ENCODE data around the gene KRTAP2-2. TPM values are rescaled to one million over a fixed set of nuclear protein-coding genes. Genes with fewer than 3 reads are reported as not detected.
"Not testable (repeated sequence)": the region's sequence is repeated elsewhere in the genome, so short reads cannot be mapped to it uniquely, and the experiment has no call there.

The KRTAP2-2 gene
- total RNA-seq, 1 experiment from 2014 or later, result not detected

- CTCF ChIA-PET, result no interaction called here
- Mint-ChIP-seq H3K27ac (ENCODE audit: low read depth, unreplicated experiment) (no peak overlapping the region), H3K9me3 (ENCODE audit: unreplicated experiment) (no peaks in the 10 kb centered on the region), H3K4me1 (ENCODE audit: insufficient read depth, unreplicated experiment) (no peaks in the 10 kb centered on the region), H3K36me3 (ENCODE audit: insufficient read depth, unreplicated experiment) (no peaks in the 10 kb centered on the region), H3K27me3 (ENCODE audit: insufficient read depth, unreplicated experiment) (no peaks in the 10 kb centered on the region), H3K4me3 (ENCODE audit: unreplicated experiment) (no peak overlapping the region)
- TF ChIP-seq CTCF (IDR thresholded peaks at IDR 0.05; ENCODE audit: unreplicated experiment), result no peak
- POLR2A ChIA-PET, result no interaction called here
- BruUV-seq (replicated peaks), result no TSS peak
- peak; percentile 8 for DNase-seq (ENCODE audit: unreplicated experiment)
- intact Hi-C loops (cut with micrococcal nuclease), result no loop called here
Observed at GRCh38 chr17:41049110-41049509, 5.9 kb downstream of the KRTAP2-2 start.

- DNase-seq (ENCODE audit: unreplicated experiment), result no peak
- Mint-ChIP-seq H3K4me3 (ENCODE audit: unreplicated experiment) (no peak overlapping the region), H3K4me1 (ENCODE audit: insufficient read depth, unreplicated experiment) (no peaks in the 10 kb centered on the region), H3K9me3 (ENCODE audit: unreplicated experiment) (peaks cover 4% of the 10 kb centered on the region), H3K36me3 (ENCODE audit: insufficient read depth, unreplicated experiment) (no peaks in the 10 kb centered on the region), H3K27me3 (ENCODE audit: insufficient read depth, unreplicated experiment) (no peaks in the 10 kb centered on the region), H3K27ac (ENCODE audit: low read depth, unreplicated experiment) (no peak overlapping the region)
- ChIA-PET CTCF (no interaction called here), POLR2A (no interaction called here)
- no TSS peak for BruUV-seq (replicated peaks)
- intact Hi-C loops (cut with micrococcal nuclease), result no loop called here
- TF ChIP-seq CTCF (IDR thresholded peaks at IDR 0.05; ENCODE audit: unreplicated experiment), result no peak
Observed at GRCh38 chr17:41048441-41048840, 6.6 kb downstream of the KRTAP2-2 start.

DNA sequence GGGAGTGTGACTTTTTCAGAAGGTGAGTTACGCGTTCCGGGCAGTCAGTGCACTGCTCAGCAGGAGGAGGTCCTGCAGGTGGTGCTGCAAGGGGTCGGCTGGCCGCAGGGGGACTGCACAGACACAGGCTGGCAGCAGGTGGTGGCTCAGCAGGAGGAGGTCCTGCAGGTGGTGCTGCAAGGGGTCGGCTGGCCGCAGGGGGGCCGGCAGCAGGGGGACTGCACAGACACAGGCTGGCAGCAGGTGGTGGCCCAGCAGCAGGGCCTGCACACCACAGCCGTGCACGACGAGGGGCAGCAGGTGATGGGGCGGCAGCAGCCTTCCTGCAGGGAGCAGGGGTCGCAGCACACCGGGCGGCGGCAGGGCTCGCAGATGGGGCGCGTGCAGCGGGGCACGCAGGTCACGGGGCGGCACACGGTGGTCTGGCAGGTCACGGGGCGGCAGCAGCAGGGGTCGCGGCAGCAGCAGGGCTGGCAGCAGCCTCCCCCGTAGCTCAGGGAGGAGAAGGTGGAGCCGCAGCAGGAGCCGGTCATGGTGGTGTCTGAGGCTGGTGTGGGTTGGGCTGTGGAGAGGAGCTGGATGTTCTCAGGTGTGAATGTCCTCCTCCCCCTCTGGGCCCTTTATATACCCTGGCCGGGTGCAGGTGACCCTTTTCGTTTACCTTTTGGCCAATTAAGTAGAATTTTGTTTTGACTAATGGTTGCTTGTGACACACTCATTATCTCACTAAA, 8.1 kb downstream of the KRTAP2-2 start, which contains the start of gene KRTAP2-1:
TSS of gene KRTAP2-1 (minus strand) at position 582 of the 731 bp plus-strand sequence. CDS start at position 533, 49 bp downstream.
- intact Hi-C loops (cut with micrococcal nuclease), result not testable (repeated sequence)

GRCh38 chr17:41042953-41043352, 12.1 kb downstream of the KRTAP2-2 start:
- Mint-ChIP-seq H3K4me3 (ENCODE audit: unreplicated experiment) (no peak overlapping the region), H3K9me3 (ENCODE audit: unreplicated experiment) (peaks cover 6% of the 10 kb centered on the region), H3K27me3 (ENCODE audit: insufficient read depth, unreplicated experiment) (no peaks in the 10 kb centered on the region), H3K27ac (ENCODE audit: low read depth, unreplicated experiment) (no peak overlapping the region), H3K4me1 (ENCODE audit: insufficient read depth, unreplicated experiment) (no peaks in the 10 kb centered on the region), H3K36me3 (ENCODE audit: insufficient read depth, unreplicated experiment) (no peaks in the 10 kb centered on the region)
- no TSS peak for BruUV-seq (replicated peaks)
- no peak for DNase-seq (ENCODE audit: unreplicated experiment)
- intact Hi-C loops (cut with micrococcal nuclease), result no loop called here
- no peak for TF ChIP-seq CTCF (IDR thresholded peaks at IDR 0.05; ENCODE audit: unreplicated experiment)
- CTCF ChIA-PET, result no interaction called here
- POLR2A ChIA-PET, result no interaction called here

More for the DNA sequence above, 8.1 kb downstream of the KRTAP2-2 start, which contains the start of gene KRTAP2-1:
- H3K4me1 Mint-ChIP-seq (ENCODE audit: insufficient read depth, unreplicated experiment); DNase-seq (ENCODE audit: unreplicated experiment); BruUV-seq (replicated peaks); H3K4me3 Mint-ChIP-seq (ENCODE audit: unreplicated experiment); CTCF ChIA-PET; H3K36me3 Mint-ChIP-seq (ENCODE audit: insufficient read depth, unreplicated experiment); H3K27ac Mint-ChIP-seq (ENCODE audit: low read depth, unreplicated experiment); H3K9me3 Mint-ChIP-seq (ENCODE audit: unreplicated experiment); POLR2A ChIA-PET; H3K27me3 Mint-ChIP-seq (ENCODE audit: insufficient read depth, unreplicated experiment): not testable (repeated sequence)

- H3K27ac Mint-ChIP-seq (ENCODE audit: low read depth, unreplicated experiment); H3K4me3 Mint-ChIP-seq (ENCODE audit: unreplicated experiment); CTCF ChIA-PET: not testable (repeated sequence)
Observed at GRCh38 chr17:41040783-41041571, 14.1 kb downstream of the KRTAP2-2 start, which contains the start of gene KRTAP1-1. Gene KRTAP1-1 (minus strand): TSS chr17:41041450. CDS start chr17:41041397, 53 bp downstream.

More at GRCh38 chr17:41040783-41041571, 14.1 kb downstream of the KRTAP2-2 start, which contains the start of gene KRTAP1-1:
- POLR2A ChIA-PET, result interaction anchor here (0.6 to 0.7 kb wide), 2 partner anchors 12 to 125 kb away, joined by 3 read pairs; no protein-coding TSS in a partner anchor
- intact Hi-C loops (cut with micrococcal nuclease); DNase-seq (ENCODE audit: unreplicated experiment); H3K27me3 Mint-ChIP-seq (ENCODE audit: insufficient read depth, unreplicated experiment); BruUV-seq (replicated peaks); H3K36me3 Mint-ChIP-seq (ENCODE audit: insufficient read depth, unreplicated experiment); H3K9me3 Mint-ChIP-seq (ENCODE audit: unreplicated experiment); H3K4me1 Mint-ChIP-seq (ENCODE audit: insufficient read depth, unreplicated experiment): not testable (repeated sequence)
